ENCODE measurements around the gene PTPN4. TPM values are rescaled to one million over a fixed set of nuclear protein-coding genes. Genes with fewer than 3 reads are reported as not detected.

Gene PTPN4
- total RNA-seq, 1 experiment from 2014 or later = 80.5 TPM

- Histone ChIP-seq H2AFZ (ENCODE audit: low read length) (no peak overlapping the region), H3T11ph (ENCODE audit: low read length) (no peak overlapping the region), H4K20me1 (ENCODE audit: control insufficient read depth, insufficient read depth, insufficient read length) (no peaks in the 10 kb centered on the region), H4K8ac (replicated peaks; ENCODE audit: insufficient read length, low read depth, low read length) (no peak overlapping the region), H3K27ac (ENCODE audit: insufficient read length, low read depth, low read length) (no peak overlapping the region), H2BK120ac (ENCODE audit: low read depth, low read length, poor library complexity, severe bottlenecking) (no peak overlapping the region), H2BK5ac (ENCODE audit: insufficient read length, low read length) (no peak overlapping the region), H4K5ac (ENCODE audit: insufficient read length, low read depth, low read length) (no peak overlapping the region), H3K14ac (ENCODE audit: insufficient read depth, low read length) (no peak overlapping the region), H3K9me3 (ENCODE audit: control insufficient read depth, low read depth, low read length) (no peaks in the 10 kb centered on the region), H3K4ac (ENCODE audit: low read depth, low read length) (no peak overlapping the region), H3K23me2 (ENCODE audit: insufficient read length, low read depth, low read length, poor library complexity, severe bottlenecking) (no peaks in the 10 kb centered on the region), H3K18ac (ENCODE audit: insufficient read length, low read depth, low read length) (no peak overlapping the region), H3K9ac (ENCODE audit: extremely low read depth, insufficient read length, low read length) (no peak overlapping the region), H3K79me2 (ENCODE audit: insufficient read depth, low read length) (peaks cover 1% of the 10 kb centered on the region; the same call in 1 of the 2 replicates), H3K23ac (ENCODE audit: insufficient read length, low read depth, low read length) (no peak overlapping the region), H4K91ac (ENCODE audit: insufficient read length, low read depth, low read length) (no peak overlapping the region), H3K27me3 (ENCODE audit: insufficient read depth, low read length) (no peaks in the 10 kb centered on the region), H3K79me1 (ENCODE audit: insufficient read depth, low read depth, low read length, poor library complexity, severe bottlenecking) (peaks cover 2% of the 10 kb centered on the region), H2BK12ac (ENCODE audit: insufficient read length, low read depth, low read length) (no peak overlapping the region), H2BK15ac (ENCODE audit: low read depth, low read length) (no peak overlapping the region), H2BK20ac (ENCODE audit: low read depth, low read length, poor library complexity, severe bottlenecking) (no peak overlapping the region), H3K4me1 (ENCODE audit: insufficient read depth, low read length) (peaks cover 5% of the 10 kb centered on the region; the same call in 1 of the 2 replicates), H3K56ac (ENCODE audit: insufficient read length, low read depth, low read length) (no peak overlapping the region), H3K4me2 (ENCODE audit: insufficient read depth, insufficient read length, low read length) (no peak overlapping the region), H2AK5ac (ENCODE audit: insufficient read length, low read length) (no peak overlapping the region)
- H3K36me3 Mint-ChIP-seq (ENCODE audit: insufficient read depth in 1 of 3, low read depth in 3 of 3) = peaks cover 44 to 65% (median 52%) of the 10 kb centered on the region in 3 experiments
- no peak overlapping the region for H3K27ac Mint-ChIP-seq
- H3K4me1 Mint-ChIP-seq = peaks cover 11 to 22% of the 10 kb centered on the region in 2 experiments
- H3K4me3 Mint-ChIP-seq = no peak overlapping the region
- peak; percentile 59; the same call in 2 of the 3 replicates for TF ChIP-seq CTCF (conservative IDR thresholded peaks at IDR 0.05)
- H3K9me3 Mint-ChIP-seq = peaks cover 31 to 39% of the 10 kb centered on the region in 2 experiments
- no peak for DNase-seq
- WGBS (ENCODE audit: extremely low coverage, insufficient read length, low lambda C conversion rate) = no CpG with 5 or more reads among the region's 2 CpGs
- no peaks in the 10 kb centered on the region for H3K27me3 Mint-ChIP-seq (ENCODE audit: low read depth)
Measured at GRCh38 chr2:120026890-120027289, 267.2 kb downstream of the PTPN4 start.
